BLaER1 treated with 17β-estradiol and CSF1 and Interleukin-3, amounts not matched to agents 10 nM and 100 nM (cell line): ENCODE results near the gene RHBDD2.
"Not testable (repeated sequence)": the region's sequence is repeated elsewhere in the genome, so short reads cannot be mapped to it uniquely, and the experiment has no call there.

Experiments used
- H3K27ac ChIP-seq, 11 experiments: shearing (Covaris generic); formaldehyde crosslinking; 2 replicates each; pipeline ENCODE4 v1.8.1; 2022
- H3K27me3 ChIP-seq, 11 experiments: shearing (Covaris generic); formaldehyde crosslinking; 2 replicates each; pipeline ENCODE4 v1.8.1; 2022
- H3K36me3 ChIP-seq, 11 experiments: shearing (Covaris generic); formaldehyde crosslinking; 2 replicates each; pipeline ENCODE4 v1.8.1; 2022
- H3K4me1 ChIP-seq, 10 experiments: shearing (Covaris generic); formaldehyde crosslinking; 2 replicates each; pipeline ENCODE4 v1.8.1; 2022
- H3K4me2 ChIP-seq, 11 experiments: shearing (Covaris generic); formaldehyde crosslinking; 2 replicates each; pipeline ENCODE4 v1.8.1; 2022
- H3K4me3 ChIP-seq, 10 experiments: shearing (Covaris generic); formaldehyde crosslinking; 2 replicates each; pipeline ENCODE4 v1.8.1; 2022
- H3K9ac ChIP-seq, 11 experiments: shearing (Covaris generic); formaldehyde crosslinking; 2 replicates each; pipeline ENCODE4 v1.8.1; 2022
- H3K9me3 ChIP-seq, 11 experiments: shearing (Covaris generic); formaldehyde crosslinking; replicated peaks in 1 of 11; 2 replicates each; pipeline ENCODE4 v1.8.1; 2022
- H4K20me1 ChIP-seq, 11 experiments: shearing (Covaris generic); formaldehyde crosslinking; 2 replicates each; pipeline ENCODE4 v1.8.1; 2022
- Cebpa-rat ChIP-seq, 11 experiments: shearing (Covaris generic); IDR thresholded peaks; 2 replicates each; pipeline ENCODE4 v1.8.1; 2022

The RHBDD2 gene

DNA sequence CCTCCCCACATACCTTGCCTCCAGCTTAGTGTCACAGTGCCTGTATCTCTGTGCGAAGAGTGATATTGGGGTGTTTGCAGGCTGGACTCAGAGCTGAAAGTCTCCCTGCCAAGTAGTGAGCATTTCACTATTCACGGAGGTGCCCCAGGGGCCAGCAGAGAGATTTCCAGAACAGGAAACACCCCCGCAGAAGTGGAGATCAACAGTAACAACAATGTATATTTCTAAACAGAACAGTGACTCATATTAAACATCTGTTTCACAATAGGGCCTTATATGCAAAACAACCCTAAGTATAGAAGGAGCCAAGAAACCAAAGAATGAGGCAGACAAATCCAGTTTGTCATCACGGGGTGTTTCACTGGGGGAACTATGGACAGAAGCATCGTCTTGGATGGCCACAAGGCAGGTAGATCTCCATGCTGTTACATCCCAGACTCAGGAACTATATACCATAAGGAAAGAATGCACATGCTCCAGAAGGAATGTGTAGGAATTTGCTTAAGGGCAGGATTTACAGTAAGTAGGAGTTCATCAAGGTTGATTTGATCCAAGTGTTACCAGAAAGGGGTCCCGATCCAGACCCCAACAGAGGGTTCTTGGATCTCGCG, 35.9 kb upstream of the RHBDD2 start:
- H3K9me3 ChIP-seq = peaks cover 0 to 9% (median 0%) of the 10 kb centered on the region in 11 experiments; a peak in 1 of 22 replicates
- H3K27ac ChIP-seq = peak overlapping the region; percentile 93 to 100 (median 98)
- peak overlapping the region in 9 of 10 experiments; percentile 41 to 70 (median 57); a peak in 19 of 20 replicates for H3K4me3 ChIP-seq
- peak overlapping the region; percentile 79 to 99 (median 94) for H3K4me2 ChIP-seq
- H3K4me1 ChIP-seq = peaks cover 47 to 98% (median 92%) of the 10 kb centered on the region in 10 experiments
- no peaks in the 10 kb centered on the region for H4K20me1 ChIP-seq
- H3K9ac ChIP-seq = peak overlapping the region; percentile 80 to 96 (median 91)
- no peaks in the 10 kb centered on the region for H3K27me3 ChIP-seq
- H3K36me3 ChIP-seq = peaks cover 0 to 12% (median 0%) of the 10 kb centered on the region in 11 experiments; a peak in 2 of 22 replicates
- TF ChIP-seq Cebpa-rat (IDR thresholded peaks at IDR 0.05) = peak; percentile 77 to 95 (median 88); a peak in 20 of 22 replicates

DNA sequence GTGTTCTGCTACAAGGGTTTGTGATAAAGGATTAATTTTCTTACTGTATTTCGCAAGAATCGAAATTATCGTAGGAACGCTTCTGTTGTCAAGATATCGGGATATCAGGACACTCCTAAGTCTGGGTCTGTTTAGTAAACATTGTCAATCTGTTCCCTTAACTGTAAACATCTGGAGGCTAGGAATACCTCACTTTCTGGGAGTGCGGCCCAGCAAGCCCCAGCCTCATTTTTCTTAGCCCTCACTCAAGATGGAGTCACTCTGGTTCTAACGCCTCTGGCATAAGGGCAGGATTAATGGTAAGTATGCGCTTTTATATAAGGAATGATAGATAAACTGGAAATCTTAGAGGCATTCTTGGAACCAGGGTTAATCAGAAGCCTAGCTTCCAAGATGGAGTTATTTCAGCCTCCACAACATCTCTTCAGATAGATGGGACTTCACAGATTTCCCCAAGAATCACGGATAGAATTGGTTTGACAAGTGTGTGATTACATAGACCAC, 35.2 kb upstream of the RHBDD2 start:
- Histone ChIP-seq H3K4me2 (peak overlapping the region; percentile 79 to 99 (median 94)), H3K4me1 (peaks cover 40 to 98% (median 92%) of the 10 kb centered on the region in 10 experiments), H3K27me3 (no peaks in the 10 kb centered on the region), H3K27ac (peak overlapping the region; percentile 93 to 100 (median 98)), H3K4me3 (peak overlapping the region in 5 of 10 experiments; percentile 5 to 60 (median 57); a peak in 7 of 20 replicates), H4K20me1 (no peaks in the 10 kb centered on the region), H3K9ac (peak overlapping the region; percentile 80 to 96 (median 91)), H3K9me3 (peaks cover 0 to 9% (median 0%) of the 10 kb centered on the region in 11 experiments; a peak in 1 of 22 replicates), H3K36me3 (peaks cover 0 to 12% (median 0%) of the 10 kb centered on the region in 11 experiments; a peak in 2 of 22 replicates)
- peak in 3 of 11 experiments; percentile 28 to 40 (median 30); a peak in 4 of 22 replicates for TF ChIP-seq Cebpa-rat (IDR thresholded peaks at IDR 0.05)

DNA sequence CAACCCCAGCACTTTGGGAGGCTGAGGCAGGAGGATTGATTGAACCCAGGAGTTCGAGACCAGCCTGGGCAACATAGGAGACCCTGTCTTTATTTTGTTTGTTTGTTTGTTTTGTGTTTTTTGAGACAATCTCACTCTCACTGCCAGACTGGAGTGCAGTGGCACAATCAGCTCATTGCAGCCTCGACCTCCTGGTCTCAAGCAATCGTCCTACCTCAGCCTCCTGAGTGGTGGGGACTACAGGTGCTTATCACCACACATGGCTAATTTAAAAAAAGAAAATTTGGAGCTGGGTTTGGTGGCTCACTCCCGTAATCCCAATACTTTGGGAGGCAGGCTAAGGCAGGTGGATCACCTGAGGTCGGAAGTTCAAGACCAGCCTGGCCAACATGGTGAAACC, 34.7 kb upstream of the RHBDD2 start:
- Histone ChIP-seq H3K4me3 (no peak overlapping the region; a peak in 1 of 20 replicates), H3K36me3 (peaks cover 0 to 12% (median 0%) of the 10 kb centered on the region in 11 experiments; a peak in 2 of 22 replicates), H3K4me2 (peak overlapping the region; percentile 79 to 99 (median 94); a peak in 19 of 22 replicates), H3K4me1 (peaks cover 35 to 98% (median 91%) of the 10 kb centered on the region in 10 experiments), H3K27me3 (no peaks in the 10 kb centered on the region), H3K27ac (peak overlapping the region; percentile 93 to 100 (median 98)), H3K9ac (peak overlapping the region; percentile 80 to 96 (median 91); a peak in 16 of 22 replicates), H4K20me1 (no peaks in the 10 kb centered on the region), H3K9me3 (peaks cover 0 to 9% (median 0%) of the 10 kb centered on the region in 11 experiments; a peak in 1 of 22 replicates)
- TF ChIP-seq Cebpa-rat (IDR thresholded peaks at IDR 0.05) = no peak

DNA sequence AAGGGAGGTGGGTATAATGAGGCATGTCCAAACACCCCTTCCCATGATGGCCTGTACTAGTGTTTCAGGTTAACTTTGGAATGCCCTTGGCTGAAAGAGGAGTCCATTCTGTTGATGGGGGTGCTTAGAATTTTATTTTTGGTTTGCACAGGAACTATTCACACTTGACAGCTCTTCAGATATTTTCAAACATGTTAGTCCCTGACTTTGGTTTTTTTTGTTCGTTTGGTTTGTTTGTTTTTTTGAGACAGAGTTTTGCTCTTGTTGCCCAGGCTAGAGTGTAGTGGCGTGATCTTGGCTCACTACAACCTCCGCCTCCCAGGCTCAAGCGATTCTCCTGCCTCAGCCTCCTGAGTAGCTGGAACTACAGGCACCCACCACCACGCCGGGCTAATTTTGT, 33.7 kb upstream of the RHBDD2 start:
- not testable (repeated sequence) for H3K36me3 ChIP-seq, H3K27me3 ChIP-seq, H4K20me1 ChIP-seq, H3K9me3 ChIP-seq, H3K4me3 ChIP-seq
- Histone ChIP-seq H3K4me1 (peaks cover 33 to 99% (median 92%) of the 10 kb centered on the region in 10 experiments), H3K9ac (peak overlapping the region in 3 of 11 experiments; percentile 21 to 49 (median 23); a peak in 3 of 22 replicates), H3K4me2 (peak overlapping the region; percentile 25 to 94 (median 56); a peak in 21 of 22 replicates), H3K27ac (peak overlapping the region in 10 of 11 experiments; percentile 58 to 100 (median 98); a peak in 19 of 22 replicates)

DNA sequence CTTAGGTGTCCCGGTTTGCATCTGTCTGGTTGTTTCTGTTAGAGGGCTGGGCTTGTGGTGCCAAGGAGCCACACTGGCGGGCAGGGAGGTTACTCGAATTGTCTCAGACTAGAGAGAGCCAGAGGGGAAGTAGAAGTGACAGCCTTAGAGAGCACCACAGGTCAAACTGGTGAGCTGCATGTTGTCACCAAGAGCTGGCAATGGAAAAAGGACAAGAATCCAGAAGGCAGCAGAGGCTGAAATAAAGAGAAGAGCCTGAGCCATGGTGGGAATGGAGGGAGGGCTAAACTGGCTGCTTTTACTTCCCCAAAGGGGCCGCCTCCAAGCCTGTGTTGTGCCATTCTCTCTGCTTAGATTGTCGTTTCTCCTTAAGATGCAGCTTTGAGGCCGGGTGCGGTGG, 31.1 kb upstream of the RHBDD2 start:
- peak overlapping the region in 8 of 11 experiments; percentile 15 to 94 (median 76); a peak in 16 of 22 replicates for H3K4me2 ChIP-seq
- no peak for TF ChIP-seq Cebpa-rat (IDR thresholded peaks at IDR 0.05)
- H3K27me3 ChIP-seq = no peaks in the 10 kb centered on the region
- H3K9me3 ChIP-seq = peaks cover 0 to 13% (median 0%) of the 10 kb centered on the region in 11 experiments; a peak in 4 of 22 replicates
- peaks cover 22 to 90% (median 77%) of the 10 kb centered on the region in 10 experiments for H3K4me1 ChIP-seq
- H3K4me3 ChIP-seq = no peak overlapping the region
- H3K36me3 ChIP-seq = peaks cover 0 to 21% (median 0%) of the 10 kb centered on the region in 11 experiments; a peak in 4 of 22 replicates
- H3K9ac ChIP-seq = peak overlapping the region; percentile 2 to 62 (median 46); a peak in 13 of 22 replicates
- H3K27ac ChIP-seq = peak overlapping the region; percentile 49 to 100 (median 94); a peak in 21 of 22 replicates
- no peaks in the 10 kb centered on the region for H4K20me1 ChIP-seq

DNA sequence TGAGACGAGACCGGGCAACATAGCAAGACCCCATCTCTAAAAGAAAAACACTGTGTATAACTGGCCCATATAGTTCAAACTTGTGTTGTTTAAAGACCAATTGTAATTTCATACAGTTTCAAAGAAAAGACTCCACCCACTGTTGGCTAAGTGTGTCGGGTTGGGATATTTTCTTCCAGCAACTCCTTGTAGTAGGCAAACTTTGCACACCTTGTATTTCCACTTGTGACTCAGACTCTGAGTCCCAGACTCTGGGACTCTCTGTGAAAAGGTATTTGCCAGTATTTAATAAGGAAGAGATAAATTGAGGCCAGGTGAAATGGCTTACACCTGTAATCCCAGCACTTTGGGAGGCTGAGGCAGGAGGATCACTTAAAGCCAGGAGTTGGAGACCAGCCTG, 29.3 kb upstream of the RHBDD2 start:
- Histone ChIP-seq H3K9me3 (peaks cover 0 to 25% (median 5%) of the 10 kb centered on the region in 11 experiments; a peak in 6 of 22 replicates), H3K4me3 (no peak overlapping the region), H3K36me3 (peaks cover 0 to 34% (median 0%) of the 10 kb centered on the region in 11 experiments; a peak in 5 of 22 replicates), H3K27ac (peak overlapping the region; percentile 40 to 100 (median 94); a peak in 19 of 22 replicates), H3K4me1 (peaks cover 7 to 88% (median 62%) of the 10 kb centered on the region in 10 experiments; a peak in 19 of 20 replicates), H3K27me3 (no peaks in the 10 kb centered on the region), H4K20me1 (no peaks in the 10 kb centered on the region), H3K4me2 (peak overlapping the region in 9 of 11 experiments; percentile 37 to 94 (median 75); a peak in 16 of 22 replicates), H3K9ac (peak overlapping the region in 9 of 11 experiments; percentile 52 to 72 (median 66); a peak in 15 of 22 replicates)
- TF ChIP-seq Cebpa-rat (IDR thresholded peaks at IDR 0.05) = no peak

DNA sequence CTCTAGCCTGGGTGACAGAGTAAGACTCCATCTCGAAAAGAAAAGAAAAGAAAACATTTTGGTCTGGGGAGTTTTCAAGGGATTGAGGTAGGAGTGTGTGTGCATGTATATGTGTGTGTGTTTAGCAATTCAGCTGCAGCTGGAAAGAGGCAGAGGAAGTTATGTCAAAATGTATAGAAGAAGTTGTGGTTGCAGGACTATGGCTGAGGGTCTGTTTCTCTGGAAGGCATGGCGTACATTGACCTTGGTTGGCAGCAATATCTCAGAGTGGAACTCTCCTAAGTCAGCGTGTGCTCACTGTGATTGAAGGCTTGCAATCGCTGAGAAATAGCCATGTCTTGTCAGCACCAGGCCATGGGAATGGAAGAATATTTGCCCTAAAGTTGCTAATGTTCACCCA, 28.6 kb upstream of the RHBDD2 start:
- TF ChIP-seq Cebpa-rat (IDR thresholded peaks at IDR 0.05) = peak in 10 of 11 experiments; percentile 34 to 89 (median 70); a peak in 17 of 22 replicates
- Histone ChIP-seq H4K20me1 (no peaks in the 10 kb centered on the region), H3K9me3 (peaks cover 0 to 25% (median 5%) of the 10 kb centered on the region in 11 experiments; a peak in 7 of 22 replicates), H3K4me1 (peaks cover 3 to 88% (median 56%) of the 10 kb centered on the region in 10 experiments; a peak in 18 of 20 replicates), H3K4me3 (no peak overlapping the region), H3K27me3 (no peaks in the 10 kb centered on the region), H3K27ac (peak overlapping the region; percentile 40 to 100 (median 94); a peak in 19 of 22 replicates), H3K4me2 (peak overlapping the region in 9 of 11 experiments; percentile 37 to 94 (median 75); a peak in 19 of 22 replicates), H3K9ac (peak overlapping the region in 10 of 11 experiments; percentile 42 to 72 (median 65); a peak in 17 of 22 replicates), H3K36me3 (peaks cover 0 to 34% (median 0%) of the 10 kb centered on the region in 11 experiments; a peak in 5 of 22 replicates)

DNA sequence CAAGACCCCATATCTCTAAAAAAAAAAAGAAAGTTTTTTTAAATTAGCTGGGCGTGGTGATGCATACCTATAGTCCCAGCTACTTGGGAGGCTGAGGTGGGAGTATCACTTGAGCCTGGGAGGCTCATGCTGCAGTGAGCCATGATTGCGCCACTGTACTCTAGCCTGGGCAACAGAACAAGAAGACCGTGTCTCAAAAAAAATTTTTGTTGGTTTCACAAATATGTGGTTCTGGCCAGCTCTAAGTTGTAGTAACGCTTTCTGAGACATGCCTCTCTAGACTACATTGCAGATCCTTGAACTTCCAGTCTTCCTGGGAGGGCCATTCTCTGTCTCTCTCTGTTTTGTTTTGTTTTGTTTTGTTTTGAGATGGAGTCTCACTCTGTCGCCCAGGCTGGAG, 24.6 kb upstream of the RHBDD2 start:
- Histone ChIP-seq H3K4me3 (no peak overlapping the region), H3K36me3 (peaks cover 0 to 30% (median 0%) of the 10 kb centered on the region in 11 experiments; a peak in 4 of 22 replicates), H3K27me3 (no peaks in the 10 kb centered on the region), H3K27ac (peak overlapping the region in 5 of 11 experiments; percentile 32 to 88 (median 55); a peak in 7 of 22 replicates), H3K4me2 (peak overlapping the region in 5 of 11 experiments; percentile 1 to 64 (median 40); a peak in 7 of 22 replicates), H3K4me1 (peaks cover 0 to 88% (median 32%) of the 10 kb centered on the region in 10 experiments; a peak in 17 of 20 replicates), H3K9me3 (peaks cover 0 to 24% (median 5%) of the 10 kb centered on the region in 11 experiments; a peak in 7 of 22 replicates), H4K20me1 (no peaks in the 10 kb centered on the region), H3K9ac (no peak overlapping the region)
- no peak for TF ChIP-seq Cebpa-rat (IDR thresholded peaks at IDR 0.05)

DNA sequence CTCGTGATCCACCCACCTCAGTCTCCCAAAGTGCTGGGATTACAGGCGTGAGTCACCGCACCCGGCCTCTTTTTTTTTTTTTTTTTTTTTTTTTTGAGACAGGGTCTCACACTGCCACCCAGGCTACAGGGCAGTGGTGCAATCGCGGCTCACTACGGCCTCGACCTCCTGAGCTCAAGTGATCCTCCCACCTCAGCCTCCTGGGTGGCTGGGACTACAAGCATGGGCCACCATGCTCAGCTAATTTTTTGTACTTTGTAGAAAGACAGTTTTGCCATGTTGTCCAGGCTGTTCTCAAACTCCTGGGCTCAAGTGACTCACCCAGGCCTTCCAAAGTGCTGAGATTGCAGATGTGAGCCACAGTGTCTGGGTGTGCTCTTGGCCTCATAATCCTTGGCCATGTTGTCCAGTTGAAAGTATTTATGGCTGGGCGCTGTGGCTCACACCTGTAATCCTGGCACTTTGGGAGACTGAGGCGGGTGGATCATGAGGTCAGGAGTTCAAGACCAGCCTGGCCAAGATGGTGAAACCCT, 24.0 kb upstream of the RHBDD2 start:
- peak overlapping the region in 4 of 11 experiments; percentile 44 to 88 (median 61); a peak in 6 of 22 replicates for H3K27ac ChIP-seq
- H3K4me3 ChIP-seq, H3K9ac ChIP-seq, H4K20me1 ChIP-seq, H3K27me3 ChIP-seq: not testable (repeated sequence)
- peaks cover 0 to 37% (median 0%) of the 10 kb centered on the region in 11 experiments; a peak in 4 of 22 replicates for H3K36me3 ChIP-seq
- peaks cover 0 to 88% (median 26%) of the 10 kb centered on the region in 10 experiments; a peak in 17 of 20 replicates for H3K4me1 ChIP-seq
- peaks cover 0 to 24% (median 5%) of the 10 kb centered on the region in 11 experiments; a peak in 7 of 22 replicates for H3K9me3 ChIP-seq
- H3K4me2 ChIP-seq = peak overlapping the region in 3 of 11 experiments; percentile 40 to 64 (median 56); a peak in 6 of 22 replicates
